Measurements from ENCODE around the gene GXYLT1. TPM values are rescaled to one million over a fixed set of nuclear protein-coding genes. Genes with fewer than 3 reads are reported as not detected.

GXYLT1 gene
- total RNA-seq, 3 donors from 2014 or later = 7.4 to 8.8 (median 8.5) TPM

- H3K9me3 ChIP-seq = no peaks in the 10 kb centered on the region
- ATAC-seq = no peak
- H3K4me1 ChIP-seq (ENCODE audit: low read depth) = no peaks in the 10 kb centered on the region
- no peak for DNase-seq
- intact Hi-C loops (cut with DNase I, micrococcal nuclease) = no loop called here
- no peak overlapping the region for H3K4me3 ChIP-seq
- TF ChIP-seq CTCF (IDR thresholded peaks at IDR 0.05) = no peak
- no peaks in the 10 kb centered on the region for H3K36me3 ChIP-seq (ENCODE audit: low read depth)
These were observed 17.7 kb downstream of the GXYLT1 start for GRCh38 chr12:42126963-42127362.

- intact Hi-C loops (cut with DNase I, micrococcal nuclease) = no loop called here
These were observed 19.3 kb downstream of the GXYLT1 start for GRCh38 chr12:42125388-42125767.

DNA sequence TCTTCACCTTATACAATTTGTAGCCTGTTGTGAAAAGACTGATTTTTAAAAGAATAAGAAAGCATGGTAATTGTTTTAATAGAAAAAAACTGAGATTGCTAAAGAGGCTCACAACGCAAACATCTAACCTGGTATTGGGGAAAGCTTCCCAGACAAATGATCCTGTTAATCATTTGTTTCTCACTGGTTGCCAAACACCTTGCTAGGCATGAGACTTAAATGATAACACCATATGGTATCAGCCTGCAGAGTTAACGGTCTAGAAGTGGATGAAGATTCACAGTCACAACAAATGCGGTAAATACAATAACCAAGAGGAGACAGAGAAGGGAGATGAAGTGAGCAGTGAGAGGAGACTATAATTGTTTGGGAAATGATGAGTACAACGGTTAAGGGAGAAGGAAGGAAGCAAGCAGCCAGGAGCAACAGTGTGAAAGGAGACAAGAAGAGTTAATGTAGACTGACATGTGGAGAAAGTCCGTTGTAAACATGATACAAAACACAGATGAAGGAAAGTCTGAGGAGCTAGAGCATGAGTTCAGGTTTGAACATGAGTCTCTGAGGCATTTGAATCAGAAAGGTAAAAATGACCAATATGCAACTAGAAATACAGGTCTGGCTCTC lies 19.8 kb downstream of the GXYLT1 start:
- ATAC-seq = no peak
- no peak for DNase-seq

More at GRCh38 chr12:42125388-42125767, 19.3 kb downstream of the GXYLT1 start:
- H3K36me3 ChIP-seq (ENCODE audit: low read depth) = no peaks in the 10 kb centered on the region
- ATAC-seq = no peak
- no peak for TF ChIP-seq CTCF (IDR thresholded peaks at IDR 0.05)
- no peak overlapping the region for H3K4me3 ChIP-seq
- H3K9me3 ChIP-seq = no peaks in the 10 kb centered on the region
- H3K4me1 ChIP-seq (ENCODE audit: low read depth) = no peaks in the 10 kb centered on the region
- DNase-seq = no peak

GRCh38 chr12:42119085-42119633 lies 25.5 kb downstream of the GXYLT1 start:
- Histone ChIP-seq H3K36me3 (ENCODE audit: low read depth) (no peaks in the 10 kb centered on the region), H3K4me3 (no peak overlapping the region), H3K9me3 (no peaks in the 10 kb centered on the region), H3K4me1 (ENCODE audit: low read depth) (no peaks in the 10 kb centered on the region)
- intact Hi-C loops (cut with DNase I, micrococcal nuclease) = no loop called here
- ATAC-seq (no peak), DNase-seq (no peak)
- TF ChIP-seq CTCF (IDR thresholded peaks at IDR 0.05) = no peak

More for the DNA sequence above, 19.8 kb downstream of the GXYLT1 start:
- Histone ChIP-seq H3K4me1 (ENCODE audit: low read depth) (no peaks in the 10 kb centered on the region), H3K36me3 (ENCODE audit: low read depth) (no peaks in the 10 kb centered on the region), H3K4me3 (no peak overlapping the region), H3K9me3 (no peaks in the 10 kb centered on the region)
- intact Hi-C loops (cut with DNase I, micrococcal nuclease) = no loop called here
- no peak for TF ChIP-seq CTCF (IDR thresholded peaks at IDR 0.05)

- ATAC-seq (no peak), DNase-seq (no peak)
- no peak for TF ChIP-seq CTCF (IDR thresholded peaks at IDR 0.05)
These were observed 26.4 kb downstream of the GXYLT1 start for GRCh38 chr12:42118136-42118879.

More at GRCh38 chr12:42118136-42118879, 26.4 kb downstream of the GXYLT1 start:
- Histone ChIP-seq H3K4me1 (ENCODE audit: low read depth) (no peaks in the 10 kb centered on the region), H3K9me3 (no peaks in the 10 kb centered on the region), H3K36me3 (ENCODE audit: low read depth) (no peaks in the 10 kb centered on the region), H3K4me3 (no peak overlapping the region)
- intact Hi-C loops (cut with DNase I, micrococcal nuclease) = no loop called here

All from mucosa of descending colon (tissue), 3 donors.